Lung (tissue), 12 donors: Measurements from ENCODE around the gene LARGE1. TPM values are rescaled to one million over a fixed set of nuclear protein-coding genes. Genes with fewer than 3 reads are reported as not detected.
A peak's percentile ranks its signal among the peaks of the same experiment; 100 is the strongest.

Source experiments
- ATAC-seq: fragments of 200-7000 bp; cut with Tn5 transposase; one replicate; pipeline ENCODE4 v1.9.1; 2020; ENCODE audit warnings: moderate number of reproducible peaks; ENCODE audit not compliant: insufficient read depth, low FRiP score
- DNase-seq, 3 donors: peaks; one replicate each; pipeline ENCODE4 v3.0.0-alpha.2; 2013 to 2017
- H3K27ac ChIP-seq, 2 donors: one replicate each; pipeline ENCODE4 v1.5.1; 2013; ENCODE audit warnings: mild to moderate bottlenecking in 2 of 2, moderate library complexity in 2 of 2, control low read depth in 1 of 2, inconsistent platforms in 1 of 2, low read depth in 1 of 2, low read length in 1 of 2
- H3K27me3 ChIP-seq, 3 donors: one replicate each; pipeline ENCODE4 v1.5.1; 2013; ENCODE audit warnings: low read length in 2 of 3; ENCODE audit not compliant: control insufficient read depth in 3 of 3, insufficient read depth in 3 of 3
- H3K36me3 ChIP-seq, 4 donors: one replicate each; pipeline ENCODE4 v1.5.1; 2013; ENCODE audit warnings: low read length in 4 of 4, mild to moderate bottlenecking in 1 of 4, moderate library complexity in 1 of 4; ENCODE audit not compliant: control insufficient read depth in 4 of 4, insufficient read depth in 4 of 4
- H3K4me1 ChIP-seq, 5 donors: one replicate each; pipeline ENCODE4 v1.5.1; 2013; ENCODE audit warnings: low read length in 5 of 5, mild to moderate bottlenecking in 2 of 5, moderate library complexity in 1 of 5; ENCODE audit not compliant: control insufficient read depth in 5 of 5, insufficient read depth in 5 of 5
- H3K4me3 ChIP-seq: one replicate; pipeline ENCODE4 v1.5.1; 2013; ENCODE audit warnings: mild to moderate bottlenecking, control low read depth, moderate library complexity
- H3K9ac ChIP-seq, 2 donors: one replicate each; pipeline ENCODE4 v1.5.1; 2013; ENCODE audit warnings: low read length in 2 of 2, control low read depth in 1 of 2; ENCODE audit not compliant: insufficient read depth in 1 of 2
- H3K9me3 ChIP-seq, 4 donors: one replicate each; pipeline ENCODE4 v1.5.1; 2013; ENCODE audit warnings: low read length in 3 of 4, mild to moderate bottlenecking in 1 of 4, moderate library complexity in 1 of 4; ENCODE audit not compliant: control insufficient read depth in 4 of 4, insufficient read depth in 3 of 4
- CTCF ChIP-seq: IDR thresholded peaks from 2 replicates; pipeline ENCODE4 v1.5.1; 2012; ENCODE audit warnings: mild to moderate bottlenecking; ENCODE audit errors: control extremely low read depth, extremely low read depth
- WGBS, 2 donors: extraction: QIAGEN DNeasy Blood & Tissue Kit; methylation state at CpG; one replicate each; pipeline ENCODE4 v1.1.7; 2013; 5-methylcytosine and 5-hydroxymethylcytosine counted together
- polyA plus RNA-seq, 2 donors: library from polyadenylated mRNA; stranded (reverse); fragments of 200-250 nt; gene quantifications; one replicate each; pipeline ENCODE4 v1.2.1, GENCODE V29; 2013
- total RNA-seq, 2 donors: library from RNA; depleted of rRNA in 1 of 2; stranded (reverse); fragments of >200 nt in 1 of 2; gene quantifications; one replicate each; pipeline ENCODE4 v1.2.1, GENCODE V29; 2014 to 2021
- donor health status: control.
- donor health status: control.
- donor health status: Bipolar disorder and iron deficiency.
- donor health status: healthy.
- donor health status: DM: yes; HTN: yes; CAD: no.

The LARGE1 gene
- total and polyA plus RNA-seq, 4 donors = 2.9 to 41.1 (median 15.4) TPM

DNA sequence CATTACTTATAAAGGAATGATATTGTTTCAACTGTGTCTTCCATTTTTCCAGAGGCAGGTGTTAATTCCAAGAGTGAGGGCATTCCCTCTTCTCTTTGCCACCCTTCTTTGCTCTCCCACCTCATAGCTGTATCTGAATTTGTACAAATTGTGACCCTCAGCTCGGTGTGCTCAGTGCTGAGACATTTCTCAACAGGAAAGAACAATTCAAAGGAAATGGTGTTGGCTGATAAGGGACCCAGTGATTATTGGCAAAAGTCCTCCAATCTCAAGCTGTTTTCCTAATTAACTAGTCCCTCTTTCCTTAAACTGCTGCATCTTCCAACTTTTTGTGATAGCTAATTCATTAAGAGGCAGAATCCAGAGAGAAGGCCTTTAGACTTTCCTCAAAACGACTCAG, 453.2 kb downstream of the LARGE1 start:
- Histone ChIP-seq H3K9ac (no peak overlapping the region), H3K36me3 (no peaks in the 10 kb centered on the region), H3K4me1 (peaks cover 0 to 21% (median 6%) of the 10 kb centered on the region in 5 donors), H3K27me3 (no peaks in the 10 kb centered on the region), H3K4me3 (no peak overlapping the region), H3K9me3 (no peaks in the 10 kb centered on the region), H3K27ac (no peak overlapping the region)
- WGBS, 2 donors = 33% methylated on average over 2 of the region's 2 CpGs
- no peak for TF ChIP-seq CTCF
- ATAC-seq (no peak), DNase-seq (peak in 2 of 3 donors; percentile 44 to 75)

- H3K27ac ChIP-seq = no peak overlapping the region
- no peak overlapping the region for H3K9ac ChIP-seq
- no peaks in the 10 kb centered on the region for H3K27me3 ChIP-seq
- peaks cover 0 to 22% (median 6%) of the 10 kb centered on the region in 5 donors for H3K4me1 ChIP-seq
- ATAC-seq = no peak
- no peak for DNase-seq
- H3K4me3 ChIP-seq = no peak overlapping the region
- WGBS, 2 donors = 38 to 42% methylated on average over 5 of the region's 5 CpGs
- H3K9me3 ChIP-seq = peaks cover 0 to 2% (median 0%) of the 10 kb centered on the region in 4 donors
- peaks cover 0 to 2% (median 0%) of the 10 kb centered on the region in 4 donors for H3K36me3 ChIP-seq
- TF ChIP-seq CTCF = no peak
Observed at GRCh38 chr22:33465554-33465953, 454.7 kb downstream of the LARGE1 start.

- Histone ChIP-seq H3K4me1 (peaks cover 0 to 26% (median 6%) of the 10 kb centered on the region in 5 donors), H3K36me3 (peaks cover 0 to 2% (median 0%) of the 10 kb centered on the region in 4 donors), H3K4me3 (no peak overlapping the region), H3K9me3 (peaks cover 0 to 2% (median 0%) of the 10 kb centered on the region in 4 donors), H3K27ac (no peak overlapping the region), H3K9ac (no peak overlapping the region), H3K27me3 (no peaks in the 10 kb centered on the region)
- no peak for TF ChIP-seq CTCF
- DNase-seq (no peak), ATAC-seq (no peak)
- WGBS, 2 donors = 87 to 96% methylated on average over 2 of the region's 2 CpGs
Observed at GRCh38 chr22:33464698-33465097, 455.6 kb downstream of the LARGE1 start.
